SK-N-SH treated with all-trans-retinoic acid at 6 μM for 48 hours (cell line): ENCODE results near the gene SLC22A1.

Source experiments
- ATAC-seq: fragments of 200-7000 bp; cut with Tn5 transposase; 3 replicates; pipeline ENCODE4 v1.9.1; 2020; ENCODE audit warnings: mild to moderate bottlenecking, moderate library complexity
- BACH2 ChIP-seq: fragments of 250-450 bp; sonication (Bioruptor Pico); IDR thresholded peaks from 2 replicates; pipeline ENCODE4 v1.9.0; 2021; ENCODE audit warnings: mild to moderate bottlenecking, borderline replicate concordance
- CSDC2 ChIP-seq: fragments of 250-450 bp; sonication (Bioruptor Pico); IDR thresholded peaks from 2 replicates; pipeline ENCODE4 v1.5.0; 2020; ENCODE audit warnings: mild to moderate bottlenecking, moderate library complexity
- CSRNP3 ChIP-seq: fragments of 250-450 bp; sonication (Bioruptor Pico); IDR thresholded peaks from 2 replicates; pipeline ENCODE4 v1.5.1; 2021; ENCODE audit warnings: mild to moderate bottlenecking, moderate library complexity
- ESRRG ChIP-seq: fragments of 250-450 bp; sonication (Bioruptor Pico); IDR thresholded peaks from 2 replicates; pipeline ENCODE4 v1.6.1; 2021; ENCODE audit warnings: mild to moderate bottlenecking
- GLIS3 ChIP-seq: fragments of 250-450 bp; sonication (Bioruptor Pico); IDR thresholded peaks from 2 replicates; pipeline ENCODE4 v1.5.0; 2020; ENCODE audit warnings: mild to moderate bottlenecking, moderate library complexity
- ISL1 ChIP-seq: fragments of 250-450 bp; sonication (Bioruptor Pico); IDR thresholded peaks from 2 replicates; pipeline ENCODE4 v2.1.2; 2022; ENCODE audit warnings: mild to moderate bottlenecking, moderate library complexity
- OSR1 ChIP-seq: fragments of 250-450 bp; sonication (Bioruptor Pico); IDR thresholded peaks from 2 replicates; pipeline ENCODE4 v1.8.0; 2022; ENCODE audit warnings: moderate library complexity, mild to moderate bottlenecking, inconsistent platforms
- PATZ1 ChIP-seq: fragments of 250-450 bp; sonication (Bioruptor Pico); IDR thresholded peaks from 2 replicates; pipeline ENCODE4 v1.8.0; 2020; ENCODE audit warnings: mild to moderate bottlenecking, moderate library complexity, borderline replicate concordance
- POU6F1 ChIP-seq: fragments of 250-450 bp; sonication (Bioruptor Pico); IDR thresholded peaks from 2 replicates; pipeline ENCODE4 v1.8.0; 2021; ENCODE audit warnings: low read depth, mild to moderate bottlenecking, moderate library complexity, borderline replicate concordance
- PPARA ChIP-seq: fragments of 250-450 bp; sonication (Bioruptor Pico); IDR thresholded peaks from 2 replicates; pipeline ENCODE4 v1.5.0; 2020; ENCODE audit warnings: mild to moderate bottlenecking, borderline replicate concordance
- RARB ChIP-seq: fragments of 250-450 bp; sonication (Bioruptor Pico); IDR thresholded peaks from 2 replicates; pipeline ENCODE4 v1.8.0; 2021; ENCODE audit warnings: mild to moderate bottlenecking, moderate library complexity
- SNAI2 ChIP-seq: fragments of 250-450 bp; sonication (Bioruptor Pico); IDR thresholded peaks from 2 replicates; pipeline ENCODE4 v1.5.0; 2020; ENCODE audit warnings: mild to moderate bottlenecking, moderate library complexity
- TCF4 ChIP-seq: fragments of 250-450 bp; sonication (Bioruptor Pico); IDR thresholded peaks from 2 replicates; pipeline ENCODE4 v1.8.0; 2021; ENCODE audit warnings: mild to moderate bottlenecking, moderate library complexity, borderline replicate concordance
- TOX ChIP-seq: fragments of 250-450 bp; sonication (Bioruptor Pico); IDR thresholded peaks from 2 replicates; pipeline ENCODE4 v1.8.0; 2021; ENCODE audit warnings: mild to moderate bottlenecking, moderate library complexity, borderline replicate concordance
- TSHZ2 ChIP-seq: fragments of 250-450 bp; sonication (Bioruptor Pico); IDR thresholded peaks from 2 replicates; pipeline ENCODE4 v1.5.0; 2020; ENCODE audit warnings: mild to moderate bottlenecking, moderate library complexity
- ZC3H10 ChIP-seq: fragments of 250-450 bp; sonication (Bioruptor Pico); IDR thresholded peaks from 2 replicates; pipeline ENCODE4 v1.5.1; 2021; ENCODE audit warnings: mild to moderate bottlenecking, moderate library complexity
- ZFP3 ChIP-seq: fragments of 250-450 bp; sonication (Bioruptor Pico); IDR thresholded peaks from 2 replicates; pipeline ENCODE4 v1.5.0; 2020; ENCODE audit warnings: mild to moderate bottlenecking, moderate library complexity
- ZFP30 ChIP-seq: fragments of 450-650 bp; formaldehyde crosslinking; IDR thresholded peaks from 2 replicates; pipeline ENCODE4 v1.5.0; 2022; ENCODE audit warnings: mild to moderate bottlenecking, moderate library complexity
- ZNF70 ChIP-seq: fragments of 450-650 bp; formaldehyde crosslinking; IDR thresholded peaks from 2 replicates; pipeline ENCODE4 v1.5.0; 2020; ENCODE audit warnings: mild to moderate bottlenecking, moderate library complexity
- ZNF8 ChIP-seq: fragments of 450-650 bp; formaldehyde crosslinking; IDR thresholded peaks from 2 replicates; pipeline ENCODE4 v1.5.0; 2020; ENCODE audit warnings: mild to moderate bottlenecking, moderate library complexity

Gene SLC22A1

GRCh38 chr6:160079686-160080043 lies 42.0 kb upstream of the SLC22A1 start:
- no peak for TF ChIP-seq TCF4
- TF ChIP-seq CSRNP3 = no peak
- no peak for TF ChIP-seq RARB (CRISPR knock-in tag)
- no peak for TF ChIP-seq ZFP30 (CRISPR knock-in tag)
- TF ChIP-seq ZNF70 (CRISPR knock-in tag) = no peak
- ATAC-seq = no peak

GRCh38 chr6:160080097-160080496 lies 41.5 kb upstream of the SLC22A1 start:
- ATAC-seq = no peak
- no peak for TF ChIP-seq PATZ1 (CRISPR knock-in tag)
- TF ChIP-seq PPARA (CRISPR knock-in tag) = no peak
- TF ChIP-seq ZNF8 (CRISPR knock-in tag) = no peak
- TF ChIP-seq RARB (CRISPR knock-in tag) = no peak
- TF ChIP-seq ZNF70 (CRISPR knock-in tag) = no peak
- no peak for TF ChIP-seq TSHZ2
- TF ChIP-seq ESRRG = no peak
- no peak for TF ChIP-seq SNAI2 (CRISPR knock-in tag)
- no peak for TF ChIP-seq TCF4
- no peak for TF ChIP-seq BACH2 (CRISPR knock-in tag)
- TF ChIP-seq ISL1 (CRISPR knock-in tag) = no peak
- TF ChIP-seq OSR1 (CRISPR knock-in tag) = no peak
- no peak for TF ChIP-seq CSRNP3
- TF ChIP-seq ZC3H10 (CRISPR knock-in tag) = no peak
- TF ChIP-seq CSDC2 = no peak

- no peak for ATAC-seq
- TF ChIP-seq GLIS3 (CRISPR knock-in tag) (no peak), ESRRG (no peak), ZC3H10 (CRISPR knock-in tag) (no peak), OSR1 (CRISPR knock-in tag) (no peak), PPARA (CRISPR knock-in tag) (no peak), PATZ1 (CRISPR knock-in tag) (no peak), BACH2 (CRISPR knock-in tag) (no peak), ZNF70 (CRISPR knock-in tag) (no peak), TOX (CRISPR knock-in tag) (no peak), ZFP30 (CRISPR knock-in tag) (no peak), POU6F1 (CRISPR knock-in tag) (no peak), ZFP3 (no peak), TSHZ2 (no peak), ZNF8 (CRISPR knock-in tag) (no peak), SNAI2 (CRISPR knock-in tag) (no peak)
Measured at GRCh38 chr6:160081398-160081797, 40.2 kb upstream of the SLC22A1 start.
